Measurements from ENCODE around the gene NFIA.

Gene NFIA

GRCh38 chr1:61419657-61420056, 337.3 kb downstream of the NFIA start:
- DNase-seq: no peak

- no peak for DNase-seq
These were observed 337.9 kb downstream of the NFIA start for GRCh38 chr1:61420243-61420642.

- DNase-seq: no peak
These were observed 338.8 kb downstream of the NFIA start for GRCh38 chr1:61420909-61421835.

GRCh38 chr1:61423643-61424042, 341.3 kb downstream of the NFIA start:
- no peak for DNase-seq

- DNase-seq: no peak
These were observed 342.0 kb downstream of the NFIA start for GRCh38 chr1:61424382-61424781.

GRCh38 chr1:61425040-61425439, 342.7 kb downstream of the NFIA start:
- no peak for DNase-seq

GRCh38 chr1:61426254-61426653, 343.9 kb downstream of the NFIA start:
- no peak for DNase-seq

- no peak for DNase-seq
These were observed 344.5 kb downstream of the NFIA start for GRCh38 chr1:61426885-61427284.

GRCh38 chr1:61427510-61427909, 345.1 kb downstream of the NFIA start:
- DNase-seq: no peak

GRCh38 chr1:61428146-61428545, 345.8 kb downstream of the NFIA start:
- DNase-seq: no peak

- DNase-seq: no peak
These were observed 350.4 kb downstream of the NFIA start for GRCh38 chr1:61432616-61433388.

- DNase-seq: no peak
These were observed 351.3 kb downstream of the NFIA start for GRCh38 chr1:61433646-61434045.

GRCh38 chr1:61434276-61434675, 351.9 kb downstream of the NFIA start:
- no peak for DNase-seq

GRCh38 chr1:61435226-61435625, 352.9 kb downstream of the NFIA start:
- DNase-seq: no peak

- no peak for DNase-seq
These were observed 353.7 kb downstream of the NFIA start for GRCh38 chr1:61436016-61436415.

GRCh38 chr1:61436491-61437120, 354.2 kb downstream of the NFIA start:
- DNase-seq: no peak

- DNase-seq: no peak
These were observed 356.9 kb downstream of the NFIA start for GRCh38 chr1:61439234-61439633.

- no peak for DNase-seq
These were observed 359.4 kb downstream of the NFIA start for GRCh38 chr1:61441723-61442262.

- DNase-seq: no peak
These were observed 360.2 kb downstream of the NFIA start for GRCh38 chr1:61442544-61442943.

- no peak for DNase-seq
These were observed 361.9 kb downstream of the NFIA start for GRCh38 chr1:61444288-61444687.

GRCh38 chr1:61445269-61445825, 363.0 kb downstream of the NFIA start:
- no peak for DNase-seq

GRCh38 chr1:61446531-61446991, 364.2 kb downstream of the NFIA start:
- no peak for DNase-seq

Measured in NCI-H146 (cell line).